H7 (cell line): Measurements from ENCODE around the gene POU5F1. TPM values are rescaled to one million over a fixed set of nuclear protein-coding genes. Genes with fewer than 3 reads are reported as not detected.
"Not testable (repeated sequence)": the region's sequence is repeated elsewhere in the genome, so short reads cannot be mapped to it uniquely, and the experiment has no call there.

Experiments used
- DNase-seq: peaks from one replicate; pipeline ENCODE4 v3.0.0; 2012
- H3K27me3 ChIP-seq: 2 replicates; pipeline ENCODE4 v1.6.0; 2011; ENCODE audit warnings: mild to moderate bottlenecking, low read length; ENCODE audit not compliant: control insufficient read depth, insufficient read depth
- H3K36me3 ChIP-seq: replicated peaks from 2 replicates; pipeline ENCODE4 v1.5.1; 2011; ENCODE audit warnings: low read length; ENCODE audit not compliant: control insufficient read depth, insufficient read depth
- H3K4me3 ChIP-seq: 2 replicates; pipeline ENCODE4 v1.5.1; 2011; ENCODE audit warnings: low read depth, mild to moderate bottlenecking, control low read depth, low read length, moderate library complexity; ENCODE audit not compliant: insufficient read depth
- total RNA-seq: library from RNA; depleted of rRNA; stranded (reverse); fragments of >200 nt; shearing (Covaris generic); gene quantifications from 2 replicates; pipeline ENCODE4 v1.2.3, GENCODE V29; 2014; rRNA removed

Gene POU5F1
- total RNA-seq = 4,433 and 5,140 TPM in 2 replicates

GRCh38 chr6:31170600-31170881 lies at the start of gene POU5F1:
TSS of gene POU5F1 (minus strand) at chr6:31170682. CDS start at chr6:31170620, 62 bp downstream.
- H3K27me3 ChIP-seq = no peaks in the 10 kb centered on the region
- DNase-seq = peak; percentile 87
- H3K36me3 ChIP-seq = peaks cover 21% of the 10 kb centered on the region
- peak within 1 kb of the TSS; percentile 93 for H3K4me3 ChIP-seq

GRCh38 chr6:31216208-31216898 lies 45.9 kb upstream of the POU5F1 start:
- no peaks in the 10 kb centered on the region for H3K27me3 ChIP-seq
- DNase-seq = no peak
- no peak overlapping the region for H3K4me3 ChIP-seq
- no peaks in the 10 kb centered on the region for H3K36me3 ChIP-seq

- not testable (repeated sequence) for H3K4me3 ChIP-seq, H3K36me3 ChIP-seq, DNase-seq, H3K27me3 ChIP-seq
These were observed 44.7 kb upstream of the POU5F1 start for GRCh38 chr6:31215216-31215615.

GRCh38 chr6:31214516-31214915 lies 44.0 kb upstream of the POU5F1 start:
- no peak for DNase-seq
- no peaks in the 10 kb centered on the region for H3K27me3 ChIP-seq
- H3K36me3 ChIP-seq = no peaks in the 10 kb centered on the region
- no peak overlapping the region for H3K4me3 ChIP-seq

GRCh38 chr6:31210741-31211532 lies 40.5 kb upstream of the POU5F1 start:
- Histone ChIP-seq H3K4me3 (no peak overlapping the region), H3K36me3 (no peaks in the 10 kb centered on the region), H3K27me3 (no peaks in the 10 kb centered on the region)
- no peak for DNase-seq

- Histone ChIP-seq H3K27me3 (no peaks in the 10 kb centered on the region), H3K4me3 (no peak overlapping the region)
- no peak for DNase-seq
These were observed 39.6 kb upstream of the POU5F1 start for GRCh38 chr6:31210123-31210522.

GRCh38 chr6:31209137-31209536 lies 38.7 kb upstream of the POU5F1 start:
- DNase-seq = no peak
- Histone ChIP-seq H3K36me3 (no peaks in the 10 kb centered on the region), H3K4me3 (no peak overlapping the region), H3K27me3 (no peaks in the 10 kb centered on the region)

More at GRCh38 chr6:31210123-31210522, 39.6 kb upstream of the POU5F1 start:
- H3K36me3 ChIP-seq = no peaks in the 10 kb centered on the region

- Histone ChIP-seq H3K4me3 (no peak overlapping the region), H3K27me3 (no peaks in the 10 kb centered on the region), H3K36me3 (no peaks in the 10 kb centered on the region)
- no peak for DNase-seq
These were observed 38.0 kb upstream of the POU5F1 start for GRCh38 chr6:31208506-31208905.

- no peaks in the 10 kb centered on the region for H3K36me3 ChIP-seq
- DNase-seq = no peak
- H3K4me3 ChIP-seq = no peak overlapping the region
- H3K27me3 ChIP-seq = no peaks in the 10 kb centered on the region
These were observed 35.2 kb upstream of the POU5F1 start for GRCh38 chr6:31205638-31206037.

- Histone ChIP-seq H3K36me3 (no peaks in the 10 kb centered on the region), H3K4me3 (no peak overlapping the region), H3K27me3 (no peaks in the 10 kb centered on the region)
- no peak for DNase-seq
These were observed 34.3 kb upstream of the POU5F1 start for GRCh38 chr6:31204751-31205145.

- H3K4me3 ChIP-seq = no peak overlapping the region
- no peaks in the 10 kb centered on the region for H3K36me3 ChIP-seq
- H3K27me3 ChIP-seq = no peaks in the 10 kb centered on the region
- no peak for DNase-seq
These were observed 33.0 kb upstream of the POU5F1 start for GRCh38 chr6:31203345-31203979.

- Histone ChIP-seq H3K4me3 (no peak overlapping the region), H3K27me3 (no peaks in the 10 kb centered on the region), H3K36me3 (no peaks in the 10 kb centered on the region)
- no peak for DNase-seq
These were observed 32.0 kb upstream of the POU5F1 start for GRCh38 chr6:31202259-31203166.

GRCh38 chr6:31199105-31199452 lies 28.6 kb upstream of the POU5F1 start:
- H3K36me3 ChIP-seq, H3K4me3 ChIP-seq, DNase-seq, H3K27me3 ChIP-seq: not testable (repeated sequence)

- Histone ChIP-seq H3K4me3 (peak overlapping the region; percentile 64), H3K27me3 (no peaks in the 10 kb centered on the region), H3K36me3 (no peaks in the 10 kb centered on the region)
- DNase-seq = peak; percentile 70
These were observed 27.2 kb upstream of the POU5F1 start for GRCh38 chr6:31197559-31198305.
